HCT116 (cell line): Measurements from ENCODE around the gene KCTD19. TPM values are rescaled to one million over a fixed set of nuclear protein-coding genes. Genes with fewer than 3 reads are reported as not detected.

ENCODE experiments used
- ATAC-seq: fragments of 200-7000 bp; cut with Tn5 transposase; 2 replicates; pipeline ENCODE4 v1.9.1; 2020; ENCODE audit warnings: mild to moderate bottlenecking, moderate library complexity
- BruUV-seq: library from RNA; stranded (reverse); fragments of 400-500 nt; replicated peaks from 2 replicates; lab custom pipeline; 2021; lab: Mats Ljungman, UMichigan
- CTCF ChIA-PET: fragments of 300-600 bp; sonication (Branson Sonifier 250); formaldehyde crosslinking; loops from one replicate; lab custom pipeline; 2021; ENCODE audit warnings: antibody characterized with exemption; lab: Charles Lee
- POLR2A ChIA-PET: fragments of 300-600, 350-600 bp; sonication (Branson Sonifier 250); formaldehyde crosslinking; loops from one replicate; lab custom pipeline; 2021; ENCODE audit warnings: antibody characterized with exemption; lab: Charles Lee
- RAD21 ChIA-PET, 2 experiments: fragments of 300-600 bp; sonication (Branson Sonifier 250); formaldehyde crosslinking; loops; one replicate each; lab custom pipeline; 2023; ENCODE audit warnings: low total read pairs in 2 of 2; ENCODE audit not compliant: uncharacterized antibody in 2 of 2, unreplicated experiment in 2 of 2, low non-redundant PET in 1 of 2; lab: Charles Lee
- DNase-seq: peaks from one replicate; pipeline ENCODE4 v3.0.0-alpha.2; 2010; ENCODE audit warnings: low read depth, low spot score
- H2AFZ ChIP-seq: fragments of 200-600 bp; shearing (Covaris generic), sonication (generic); 2 replicates; pipeline ENCODE4 v1.6.1; 2017; ENCODE audit warnings: low read depth, mixed run types, mixed read lengths, antibody characterized with exemption, low read length; ENCODE audit not compliant: poor library complexity, severe bottlenecking
- H3K27ac ChIP-seq: 2 replicates; pipeline ENCODE4 v1.5.1; 2012; ENCODE audit warnings: low read depth, low read length
- H3K27me3 ChIP-seq: fragments of 200-600 bp; sonication (generic); 2 replicates; pipeline ENCODE4 v1.6.1; 2016; ENCODE audit warnings: mixed run types, low read length, mixed read lengths; ENCODE audit not compliant: insufficient read depth
- H3K36me3 ChIP-seq, 2 experiments: fragments of 200-500 bp in 1 of 2; fragments of 200-600 bp in 1 of 2; sonication (Bioruptor generic) in 1 of 2; sonication (generic) in 1 of 2; 2 replicates each; pipeline versions ENCODE4 v1.5.1 to v1.6.1; 2014 to 2016; ENCODE audit warnings: low read length in 2 of 2, inconsistent platforms in 1 of 2, mixed read lengths in 1 of 2, mixed run types in 1 of 2; ENCODE audit not compliant: insufficient read depth in 2 of 2, control insufficient read depth in 1 of 2
- H3K4me1 ChIP-seq, 2 experiments: fragments of 200-600 bp in 1 of 2; sonication (generic) in 1 of 2; 2 replicates each; pipeline versions ENCODE4 v1.5.1 to v1.6.1; 2012 to 2017; ENCODE audit warnings: low read length in 2 of 2, inconsistent platforms in 1 of 2, mild to moderate bottlenecking in 1 of 2, mixed read lengths in 1 of 2, mixed run types in 1 of 2, moderate library complexity in 1 of 2; ENCODE audit not compliant: insufficient read depth in 2 of 2, control insufficient read depth in 1 of 2
- H3K4me2 ChIP-seq: fragments of 200-600 bp; sonication (generic); 2 replicates; pipeline ENCODE4 v1.6.1; 2017; ENCODE audit warnings: mixed run types, low read length, mixed read lengths
- H3K4me3 ChIP-seq, 2 experiments: fragments of 200-600 bp in 1 of 2; sonication (generic) in 1 of 2; replicated peaks in 1 of 2; 2 replicates each; pipeline ENCODE4 v1.5.1; 2011 to 2016; ENCODE audit warnings: low read length in 2 of 2, control low read depth in 1 of 2, low read depth in 1 of 2, mild to moderate bottlenecking in 1 of 2, mixed read lengths in 1 of 2, mixed run types in 1 of 2
- H3K79me2 ChIP-seq: fragments of 200-600 bp; sonication (generic); 2 replicates; pipeline ENCODE4 v1.6.1; 2017; ENCODE audit warnings: mild to moderate bottlenecking, mixed run types, low read length, moderate library complexity, mixed read lengths; ENCODE audit not compliant: insufficient read depth
- H3K9ac ChIP-seq: fragments of 200-600 bp; sonication (generic); 2 replicates; pipeline ENCODE4 v1.6.1; 2016; ENCODE audit warnings: low read length, mixed read lengths
- H3K9me2 ChIP-seq: fragments of 200-600 bp; sonication (generic), shearing (Covaris generic); 2 replicates; pipeline ENCODE4 v1.6.1; 2017; ENCODE audit warnings: mixed run types, mild to moderate bottlenecking, moderate library complexity; ENCODE audit not compliant: insufficient read depth
- H3K9me3 ChIP-seq, 2 experiments: fragments of 200-500 bp in 1 of 2; fragments of 200-600 bp in 1 of 2; sonication (Bioruptor generic) in 1 of 2; sonication (generic) in 1 of 2; 2 replicates each; pipeline ENCODE4 v1.6.1; 2014 to 2017; ENCODE audit warnings: low read length in 2 of 2, mixed read lengths in 2 of 2, inconsistent platforms in 1 of 2, low read depth in 1 of 2, mild to moderate bottlenecking in 1 of 2, mixed run types in 1 of 2, moderate library complexity in 1 of 2; ENCODE audit not compliant: control insufficient read depth in 1 of 2, insufficient read depth in 1 of 2
- H4K20me1 ChIP-seq: fragments of 200-600 bp; sonication (generic), shearing (Covaris generic); 2 replicates; pipeline ENCODE4 v1.6.1; 2017; ENCODE audit warnings: mixed run types, mild to moderate bottlenecking, moderate library complexity; ENCODE audit not compliant: insufficient read depth
- CBX3 ChIP-seq: IDR thresholded peaks from 2 replicates; pipeline ENCODE4 v1.6.1; 2012; ENCODE audit warnings: low read depth
- EGR1 ChIP-seq: IDR thresholded peaks from 2 replicates; pipeline ENCODE4 v1.6.1; 2012; ENCODE audit warnings: low read depth
- ELF1 ChIP-seq: IDR thresholded peaks from 2 replicates; pipeline ENCODE4 v1.6.1; 2012; ENCODE audit warnings: low read depth, borderline replicate concordance
- EZH2 ChIP-seq: fragments of 200-600 bp; sonication (generic); IDR thresholded peaks from 2 replicates; pipeline ENCODE4 v1.6.1; 2017; ENCODE audit warnings: antibody characterized with exemption, mixed run types
- EZH2phosphoT487 ChIP-seq: fragments of 200-600 bp; IDR thresholded peaks from 2 replicates; pipeline ENCODE4 v1.6.1; 2018; ENCODE audit warnings: antibody characterized with exemption, borderline replicate concordance
- FOSL1 ChIP-seq: IDR thresholded peaks from 2 replicates; pipeline ENCODE4 v1.6.1; 2012; ENCODE audit warnings: low read depth
- POLR2AphosphoS5 ChIP-seq: IDR thresholded peaks from 2 replicates; pipeline ENCODE4 v1.6.1; 2011; ENCODE audit warnings: mild to moderate bottlenecking, low read depth, low read length, moderate library complexity
- SIN3A ChIP-seq: IDR thresholded peaks from 2 replicates; pipeline ENCODE4 v1.6.1; 2012; ENCODE audit warnings: low read depth
- TCF7L2 ChIP-seq: IDR thresholded peaks from 2 replicates; pipeline ENCODE4 v1.7.0; 2011; ENCODE audit warnings: borderline replicate concordance, inconsistent platforms; ENCODE audit not compliant: insufficient read depth, insufficient read length; ENCODE audit errors: extremely low read depth
- YY1 ChIP-seq: IDR thresholded peaks from 2 replicates; pipeline ENCODE4 v1.6.1; 2011; ENCODE audit warnings: low read length, low read depth, moderate library complexity, mild to moderate bottlenecking; ENCODE audit not compliant: insufficient replicate concordance; ENCODE audit errors: extremely low read depth
- ZNF274 ChIP-seq: fragments of 200-500 bp; sonication (Bioruptor generic); IDR thresholded peaks from 2 replicates; pipeline ENCODE4 v1.6.1; 2014; ENCODE audit warnings: mild to moderate bottlenecking, low read depth, low read length, inconsistent platforms
- intact Hi-C: fragments of 100-400 bp; cut with micrococcal nuclease; formaldehyde crosslinking; loops from 2 replicates; pipeline ENCODE4 v1.10.0; 2022
- total RNA-seq: library from RNA; stranded (reverse); gene quantifications from one replicate; pipeline ENCODE4 v1.2.1, GENCODE V29; 2021; ENCODE audit not compliant: unreplicated experiment
- TF ChIP-seq, protein P1 (sequence below): IDR thresholded peaks from 2 replicates; pipeline ENCODE4 v1.6.1; 2012; ENCODE audit warnings: low read depth
- TF ChIP-seq, protein P2 (sequence below): IDR thresholded peaks from 2 replicates; pipeline ENCODE4 v1.6.1; 2012
- TF ChIP-seq, protein P3 (sequence below), 3 experiments: fragments of 200-600 bp in 1 of 3; sonication (generic) in 1 of 3; IDR thresholded peaks in 2 of 3; conservative IDR thresholded peaks in 1 of 3; 2 replicates each; pipeline ENCODE4 v1.5.1; 2012 to 2017; ENCODE audit warnings: low read depth in 2 of 3, low read length in 2 of 3, antibody characterized with exemption in 1 of 3, borderline replicate concordance in 1 of 3, control low read depth in 1 of 3, mild to moderate bottlenecking in 1 of 3, mixed read lengths in 1 of 3, mixed run types in 1 of 3, moderate library complexity in 1 of 3; ENCODE audit not compliant: insufficient read depth in 1 of 3

The KCTD19 gene
- total RNA-seq, 1 experiment from 2014 or later = not detected

GRCh38 chr16:67275321-67275720 lies 51.2 kb downstream of the KCTD19 start:
- TF ChIP-seq POLR2AphosphoS5 (no peak), ELF1 (no peak), TCF7L2 (no peak), ZNF274 (no peak), FOSL1 (no peak), SIN3A (no peak)
- H3K27ac ChIP-seq = no peak overlapping the region
- no peaks in the 10 kb centered on the region for H3K27me3 ChIP-seq
- no peaks in the 10 kb centered on the region for H4K20me1 ChIP-seq
- H3K4me2 ChIP-seq = no peak overlapping the region
- no peak overlapping the region for H3K9ac ChIP-seq
- POLR2A ChIA-PET = no interaction called here
- RAD21 ChIA-PET = no interaction called here
- CTCF ChIA-PET = no interaction called here
- H3K4me3 ChIP-seq = no peak overlapping the region
- TSS peak; percentile 28 for BruUV-seq
- no peaks in the 10 kb centered on the region for H3K9me2 ChIP-seq
- peaks cover 27 to 42% of the 10 kb centered on the region in 2 experiments for H3K4me1 ChIP-seq
- intact Hi-C loops = loop anchor here (5.0 kb wide), 1 partner anchor 62 kb away; no protein-coding TSS in a partner anchor
- H2AFZ ChIP-seq = no peak overlapping the region
- H3K36me3 ChIP-seq = peaks cover 3 to 14% of the 10 kb centered on the region in 2 experiments; a peak in 2 of 4 replicates
- DNase-seq = no peak
- no peak for ATAC-seq
- no peaks in the 10 kb centered on the region for H3K9me3 ChIP-seq
- peaks cover 31% of the 10 kb centered on the region for H3K79me2 ChIP-seq

- no peak overlapping the region for H3K9ac ChIP-seq
- no peaks in the 10 kb centered on the region for H3K9me3 ChIP-seq
- H3K9me2 ChIP-seq = no peaks in the 10 kb centered on the region
- H3K4me1 ChIP-seq = peaks cover 32 to 47% of the 10 kb centered on the region in 2 experiments
- no peak overlapping the region for H3K4me3 ChIP-seq
- DNase-seq = no peak
- no TSS peak for BruUV-seq
- intact Hi-C loops = no loop called here
- no peak overlapping the region for H3K4me2 ChIP-seq
- H4K20me1 ChIP-seq = no peaks in the 10 kb centered on the region
- peaks cover 12% of the 10 kb centered on the region; the same call in 1 of the 2 replicates for H3K79me2 ChIP-seq
- RAD21 ChIA-PET = no interaction called here
- CTCF ChIA-PET = no interaction called here
- H2AFZ ChIP-seq = no peak overlapping the region
- H3K36me3 ChIP-seq = peaks cover 3 to 11% of the 10 kb centered on the region in 2 experiments; a peak in 2 of 4 replicates
- POLR2A ChIA-PET = no interaction called here
- no peak for ATAC-seq
- TF ChIP-seq, protein P1, sequence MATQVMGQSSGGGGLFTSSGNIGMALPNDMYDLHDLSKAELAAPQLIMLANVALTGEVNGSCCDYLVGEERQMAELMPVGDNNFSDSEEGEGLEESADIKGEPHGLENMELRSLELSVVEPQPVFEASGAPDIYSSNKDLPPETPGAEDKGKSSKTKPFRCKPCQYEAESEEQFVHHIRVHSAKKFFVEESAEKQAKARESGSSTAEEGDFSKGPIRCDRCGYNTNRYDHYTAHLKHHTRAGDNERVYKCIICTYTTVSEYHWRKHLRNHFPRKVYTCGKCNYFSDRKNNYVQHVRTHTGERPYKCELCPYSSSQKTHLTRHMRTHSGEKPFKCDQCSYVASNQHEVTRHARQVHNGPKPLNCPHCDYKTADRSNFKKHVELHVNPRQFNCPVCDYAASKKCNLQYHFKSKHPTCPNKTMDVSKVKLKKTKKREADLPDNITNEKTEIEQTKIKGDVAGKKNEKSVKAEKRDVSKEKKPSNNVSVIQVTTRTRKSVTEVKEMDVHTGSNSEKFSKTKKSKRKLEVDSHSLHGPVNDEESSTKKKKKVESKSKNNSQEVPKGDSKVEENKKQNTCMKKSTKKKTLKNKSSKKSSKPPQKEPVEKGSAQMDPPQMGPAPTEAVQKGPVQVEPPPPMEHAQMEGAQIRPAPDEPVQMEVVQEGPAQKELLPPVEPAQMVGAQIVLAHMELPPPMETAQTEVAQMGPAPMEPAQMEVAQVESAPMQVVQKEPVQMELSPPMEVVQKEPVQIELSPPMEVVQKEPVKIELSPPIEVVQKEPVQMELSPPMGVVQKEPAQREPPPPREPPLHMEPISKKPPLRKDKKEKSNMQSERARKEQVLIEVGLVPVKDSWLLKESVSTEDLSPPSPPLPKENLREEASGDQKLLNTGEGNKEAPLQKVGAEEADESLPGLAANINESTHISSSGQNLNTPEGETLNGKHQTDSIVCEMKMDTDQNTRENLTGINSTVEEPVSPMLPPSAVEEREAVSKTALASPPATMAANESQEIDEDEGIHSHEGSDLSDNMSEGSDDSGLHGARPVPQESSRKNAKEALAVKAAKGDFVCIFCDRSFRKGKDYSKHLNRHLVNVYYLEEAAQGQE = no peak
- TF ChIP-seq, protein P2, sequence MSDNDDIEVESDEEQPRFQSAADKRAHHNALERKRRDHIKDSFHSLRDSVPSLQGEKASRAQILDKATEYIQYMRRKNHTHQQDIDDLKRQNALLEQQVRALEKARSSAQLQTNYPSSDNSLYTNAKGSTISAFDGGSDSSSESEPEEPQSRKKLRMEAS = no peak
- TF ChIP-seq CBX3 = no peak
- no peak for TF ChIP-seq TCF7L2
- TF ChIP-seq EZH2phosphoT487 = no peak
- TF ChIP-seq EZH2 = no peak
- TF ChIP-seq EGR1 = no peak
- TF ChIP-seq, protein P3, sequence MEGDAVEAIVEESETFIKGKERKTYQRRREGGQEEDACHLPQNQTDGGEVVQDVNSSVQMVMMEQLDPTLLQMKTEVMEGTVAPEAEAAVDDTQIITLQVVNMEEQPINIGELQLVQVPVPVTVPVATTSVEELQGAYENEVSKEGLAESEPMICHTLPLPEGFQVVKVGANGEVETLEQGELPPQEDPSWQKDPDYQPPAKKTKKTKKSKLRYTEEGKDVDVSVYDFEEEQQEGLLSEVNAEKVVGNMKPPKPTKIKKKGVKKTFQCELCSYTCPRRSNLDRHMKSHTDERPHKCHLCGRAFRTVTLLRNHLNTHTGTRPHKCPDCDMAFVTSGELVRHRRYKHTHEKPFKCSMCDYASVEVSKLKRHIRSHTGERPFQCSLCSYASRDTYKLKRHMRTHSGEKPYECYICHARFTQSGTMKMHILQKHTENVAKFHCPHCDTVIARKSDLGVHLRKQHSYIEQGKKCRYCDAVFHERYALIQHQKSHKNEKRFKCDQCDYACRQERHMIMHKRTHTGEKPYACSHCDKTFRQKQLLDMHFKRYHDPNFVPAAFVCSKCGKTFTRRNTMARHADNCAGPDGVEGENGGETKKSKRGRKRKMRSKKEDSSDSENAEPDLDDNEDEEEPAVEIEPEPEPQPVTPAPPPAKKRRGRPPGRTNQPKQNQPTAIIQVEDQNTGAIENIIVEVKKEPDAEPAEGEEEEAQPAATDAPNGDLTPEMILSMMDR (IDR thresholded peaks at IDR 0.05 in 2 of 3, conservative IDR thresholded peaks at IDR 0.05 in 1 of 3; ENCODE audit: borderline replicate concordance in 1 of 3, insufficient read depth in 1 of 3, low read depth in 2 of 3, low read length in 2 of 3) = no peak
- no peak for TF ChIP-seq YY1
- TF ChIP-seq POLR2AphosphoS5 = no peak
- TF ChIP-seq SIN3A = no peak
- H3K27me3 ChIP-seq = no peaks in the 10 kb centered on the region
- H3K27ac ChIP-seq = no peak overlapping the region
Measured at GRCh38 chr16:67271446-67271845, 55.1 kb downstream of the KCTD19 start.
